SU-DHL-6 (cell line): ENCODE results near the gene CALCB.

ENCODE experiments used
- H2AFZ ChIP-seq: fragments of 200-600 bp; sonication (generic); 2 replicates; pipeline ENCODE4 v1.6.1; 2014; ENCODE audit warnings: low read depth, mild to moderate bottlenecking, moderate library complexity, mixed read lengths, antibody characterized with exemption, low read length; ENCODE audit not compliant: severe bottlenecking
- H3F3A ChIP-seq: fragments of 200-600 bp; shearing (Covaris generic); 2 replicates; pipeline ENCODE4 v1.6.0; 2016; ENCODE audit warnings: antibody characterized with exemption, mild to moderate bottlenecking; ENCODE audit not compliant: insufficient read depth
- H3K27ac ChIP-seq: fragments of 200-600 bp; sonication (generic); 2 replicates; pipeline ENCODE4 v1.5.1; 2016; ENCODE audit warnings: low read depth, mild to moderate bottlenecking, low read length, moderate library complexity, mixed read lengths
- H3K27me3 ChIP-seq: fragments of 200-600 bp; sonication (generic), shearing (Covaris generic); 2 replicates; pipeline ENCODE4 v1.6.0; 2014; ENCODE audit warnings: mild to moderate bottlenecking, low read length
- H3K36me3 ChIP-seq: fragments of 200-600 bp; sonication (generic); 2 replicates; pipeline ENCODE4 v1.6.1; 2014; ENCODE audit warnings: mild to moderate bottlenecking, low read length, mixed read lengths
- H3K4me2 ChIP-seq: fragments of 300-600, 200-600 bp; shearing (Covaris generic), sonication (generic); 2 replicates; pipeline ENCODE4 v1.6.0; 2014; ENCODE audit warnings: low read length, low read depth, mild to moderate bottlenecking; ENCODE audit not compliant: poor library complexity, severe bottlenecking
- H3K4me3 ChIP-seq: fragments of 200-600 bp; sonication (generic); 2 replicates; pipeline ENCODE4 v1.5.1; 2014; ENCODE audit warnings: antibody characterized with exemption, low read length, mild to moderate bottlenecking, mixed read lengths; ENCODE audit not compliant: insufficient read depth, poor library complexity, severe bottlenecking
- H3K79me2 ChIP-seq: fragments of 200-600 bp; sonication (generic); 2 replicates; pipeline ENCODE4 v1.6.1; 2014; ENCODE audit warnings: mild to moderate bottlenecking, low read length, moderate library complexity; ENCODE audit not compliant: insufficient read depth
- H3K9ac ChIP-seq: fragments of 200-600 bp; sonication (generic); 2 replicates; pipeline ENCODE4 v1.7.0; 2014; ENCODE audit warnings: mild to moderate bottlenecking, low read length
- H3K9me2 ChIP-seq: fragments of 200-600 bp; sonication (generic); replicated peaks from 2 replicates; pipeline ENCODE4 v1.6.1; 2014; ENCODE audit warnings: low read length; ENCODE audit not compliant: insufficient read depth
- H3K9me3 ChIP-seq: fragments of 200-600 bp; sonication (generic); 2 replicates; pipeline ENCODE4 v1.6.1; 2014; ENCODE audit warnings: low read length, mixed read lengths; ENCODE audit not compliant: insufficient read depth
- H4K20me1 ChIP-seq: fragments of 200-600 bp; sonication (generic); 2 replicates; pipeline ENCODE4 v1.6.1; 2014; ENCODE audit warnings: low read depth, mild to moderate bottlenecking, antibody characterized with exemption, low read length, moderate library complexity, mixed read lengths
- EZH2phosphoT487 ChIP-seq: fragments of 200-600 bp; sonication (generic), shearing (Covaris generic); conservative IDR thresholded peaks from 2 replicates; pipeline ENCODE4 v1.6.1; 2018; ENCODE audit warnings: mild to moderate bottlenecking, antibody characterized with exemption, low read length, moderate library complexity, mixed read lengths
- TF ChIP-seq, protein P1 (sequence below): fragments of 200-600 bp; sonication (generic); IDR thresholded peaks from one replicate; pipeline ENCODE4 v1.5.1; 2017; ENCODE audit warnings: antibody characterized with exemption, mild to moderate bottlenecking, low read length, moderate library complexity; ENCODE audit not compliant: insufficient read depth, poor library complexity, severe bottlenecking

The CALCB gene

DNA sequence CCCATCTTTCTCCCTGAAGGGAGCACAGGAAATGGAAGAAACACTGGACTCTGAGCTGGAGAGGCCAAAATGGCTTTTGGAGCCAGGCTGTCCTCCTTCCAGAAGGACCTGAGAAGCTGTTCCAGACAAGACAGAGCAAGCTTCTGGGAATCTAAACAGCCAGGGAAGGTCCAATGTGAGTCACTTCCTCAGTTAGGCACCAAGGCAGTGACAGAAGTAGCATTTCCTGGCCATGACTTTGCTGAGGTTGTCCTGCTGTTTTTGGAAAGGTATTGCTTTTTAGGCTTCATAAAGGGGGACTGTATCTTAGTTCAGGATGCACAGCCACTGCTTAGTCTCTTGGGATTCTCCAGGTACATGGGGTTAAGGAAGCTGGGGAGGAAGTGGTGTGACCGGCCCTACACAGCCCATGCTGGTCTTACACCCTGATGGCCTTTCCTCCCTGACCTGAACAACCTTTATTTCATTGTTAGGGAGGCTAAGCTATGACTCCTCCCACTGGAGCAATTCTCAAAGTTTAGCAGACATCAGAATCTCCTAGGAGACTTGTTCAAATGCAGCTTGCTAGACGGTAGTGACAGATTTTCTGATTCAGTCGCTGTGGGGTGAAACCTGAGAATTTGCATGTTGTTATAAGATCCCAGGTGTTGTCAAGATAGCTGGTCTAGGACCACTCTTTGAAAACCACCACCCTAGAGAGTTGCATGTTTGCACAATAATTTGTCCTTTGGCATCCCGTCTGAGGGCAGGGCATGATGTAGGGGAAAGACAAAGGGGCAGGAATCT, 34.5 kb downstream of the CALCB start:
- Histone ChIP-seq H3K9me3 (no peaks in the 10 kb centered on the region), H3K4me3 (no peak overlapping the region), H3K9ac (no peak overlapping the region), H3K4me2 (peak overlapping the region; percentile 1), H3K79me2 (no peaks in the 10 kb centered on the region), H4K20me1 (no peaks in the 10 kb centered on the region), H3K9me2 (no peaks in the 10 kb centered on the region), H3K27ac (no peak overlapping the region), H2AFZ (no peak overlapping the region), H3K36me3 (no peaks in the 10 kb centered on the region), H3K27me3 (no peaks in the 10 kb centered on the region), H3F3A (0 out of 2 replicates have a peak, but pooled peaks cover 3% of the 10 kb centered on the region)
- TF ChIP-seq, protein P1, sequence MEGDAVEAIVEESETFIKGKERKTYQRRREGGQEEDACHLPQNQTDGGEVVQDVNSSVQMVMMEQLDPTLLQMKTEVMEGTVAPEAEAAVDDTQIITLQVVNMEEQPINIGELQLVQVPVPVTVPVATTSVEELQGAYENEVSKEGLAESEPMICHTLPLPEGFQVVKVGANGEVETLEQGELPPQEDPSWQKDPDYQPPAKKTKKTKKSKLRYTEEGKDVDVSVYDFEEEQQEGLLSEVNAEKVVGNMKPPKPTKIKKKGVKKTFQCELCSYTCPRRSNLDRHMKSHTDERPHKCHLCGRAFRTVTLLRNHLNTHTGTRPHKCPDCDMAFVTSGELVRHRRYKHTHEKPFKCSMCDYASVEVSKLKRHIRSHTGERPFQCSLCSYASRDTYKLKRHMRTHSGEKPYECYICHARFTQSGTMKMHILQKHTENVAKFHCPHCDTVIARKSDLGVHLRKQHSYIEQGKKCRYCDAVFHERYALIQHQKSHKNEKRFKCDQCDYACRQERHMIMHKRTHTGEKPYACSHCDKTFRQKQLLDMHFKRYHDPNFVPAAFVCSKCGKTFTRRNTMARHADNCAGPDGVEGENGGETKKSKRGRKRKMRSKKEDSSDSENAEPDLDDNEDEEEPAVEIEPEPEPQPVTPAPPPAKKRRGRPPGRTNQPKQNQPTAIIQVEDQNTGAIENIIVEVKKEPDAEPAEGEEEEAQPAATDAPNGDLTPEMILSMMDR: no peak
- TF ChIP-seq EZH2phosphoT487: no peak

DNA sequence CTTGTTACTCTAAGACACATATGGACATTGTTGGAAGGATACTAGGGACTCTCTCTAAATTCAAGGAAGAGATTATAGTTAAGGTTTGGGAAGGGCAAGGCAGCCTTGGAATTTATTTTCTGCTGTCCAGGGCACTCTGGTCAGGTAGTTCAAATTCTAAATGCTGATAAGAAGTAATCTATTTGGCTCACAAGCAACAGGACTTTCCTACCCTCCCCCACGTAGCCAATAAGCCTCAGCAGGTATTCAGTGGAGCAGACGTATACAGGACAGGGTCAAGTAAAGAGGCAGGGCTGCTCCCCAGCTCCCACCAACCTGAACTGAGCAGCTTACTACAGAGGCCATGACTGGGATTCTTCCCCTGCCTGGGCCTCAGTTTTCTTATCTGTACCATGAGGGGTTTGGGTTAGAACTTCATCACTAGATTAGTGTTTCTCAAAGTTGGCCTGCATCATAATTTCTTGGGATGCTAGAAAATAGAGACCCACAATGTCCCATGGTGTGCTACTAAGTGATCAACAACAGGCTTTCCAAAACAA, 35.3 kb downstream of the CALCB start:
- Histone ChIP-seq H3K36me3 (no peaks in the 10 kb centered on the region), H3K4me2 (peak overlapping the region; percentile 1)

DNA sequence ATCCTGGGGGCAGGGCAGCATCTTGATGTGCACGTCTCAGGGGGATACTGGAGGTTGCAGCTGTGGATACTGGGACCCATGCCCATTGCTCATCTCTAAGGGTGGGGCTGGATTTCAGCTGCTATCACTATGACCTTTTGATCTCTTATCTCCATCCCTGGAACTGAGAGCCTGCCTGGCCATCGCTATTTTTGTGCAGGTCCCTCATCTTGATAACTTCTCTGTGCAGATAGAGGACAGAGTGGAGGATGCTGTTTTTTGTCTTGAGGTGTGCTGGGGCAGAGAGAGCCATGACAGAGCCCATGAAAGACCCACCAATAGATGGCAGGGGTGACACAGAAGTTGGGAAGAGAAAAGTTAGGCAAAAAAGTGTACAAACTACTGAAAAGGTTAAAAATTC, 36.2 kb downstream of the CALCB start:
- Histone ChIP-seq H3K4me3 (no peak overlapping the region), H3K9me3 (no peaks in the 10 kb centered on the region), H3K9me2 (no peaks in the 10 kb centered on the region), H3K79me2 (no peaks in the 10 kb centered on the region), H2AFZ (no peak overlapping the region), H4K20me1 (no peaks in the 10 kb centered on the region), H3K36me3 (no peaks in the 10 kb centered on the region), H3K4me2 (no peak overlapping the region), H3F3A (0 out of 2 replicates have a peak, but pooled peaks cover 7% of the 10 kb centered on the region), H3K9ac (no peak overlapping the region), H3K27ac (no peak overlapping the region), H3K27me3 (no peaks in the 10 kb centered on the region)
- TF ChIP-seq, protein P1: no peak
- no peak for TF ChIP-seq EZH2phosphoT487

More for the DNA sequence above, 35.3 kb downstream of the CALCB start:
- Histone ChIP-seq H3K4me3 (no peak overlapping the region), H4K20me1 (no peaks in the 10 kb centered on the region), H3K9me2 (no peaks in the 10 kb centered on the region), H3K9me3 (no peaks in the 10 kb centered on the region), H3K27me3 (no peaks in the 10 kb centered on the region), H2AFZ (no peak overlapping the region), H3K79me2 (no peaks in the 10 kb centered on the region), H3F3A (0 out of 2 replicates have a peak, but pooled peaks cover 7% of the 10 kb centered on the region), H3K27ac (no peak overlapping the region), H3K9ac (no peak overlapping the region)
- no peak for TF ChIP-seq EZH2phosphoT487
- TF ChIP-seq, protein P1: no peak
